Measurements from ENCODE around the gene ALOX5AP. TPM values are rescaled to one million over a fixed set of nuclear protein-coding genes. Genes with fewer than 3 reads are reported as not detected.

Gene ALOX5AP
- total RNA-seq, 1 experiment from 2014 or later: 1.1 TPM

GRCh38 chr13:30785191-30785850 lies 50.0 kb downstream of the ALOX5AP start:
- BruUV-seq (replicated peaks): no TSS peak
- Mint-ChIP-seq H3K36me3 (ENCODE audit: insufficient read depth, unreplicated experiment) (no peaks in the 10 kb centered on the region), H3K27me3 (ENCODE audit: insufficient read depth, unreplicated experiment) (no peaks in the 10 kb centered on the region), H3K27ac (ENCODE audit: unreplicated experiment) (no peak overlapping the region), H3K4me1 (ENCODE audit: low read depth, unreplicated experiment) (no peaks in the 10 kb centered on the region), H3K4me3 (ENCODE audit: unreplicated experiment) (no peak overlapping the region), H3K9me3 (ENCODE audit: unreplicated experiment) (peaks cover 8% of the 10 kb centered on the region)
- H3K4me3 ChIP-seq (ENCODE audit: low read depth, low read length): no peak overlapping the region
- H3K36me3 ChIP-seq (ENCODE audit: control insufficient read depth, insufficient read depth, low read length): no peaks in the 10 kb centered on the region
- DNase-seq: no peak
- 0 out of 2 replicates have a peak, but pooled peaks cover 6% of the 10 kb centered on the region for H3K4me1 ChIP-seq
- ChIA-PET CTCF (no interaction called here), POLR2A (no interaction called here)
- no peak for TF ChIP-seq CTCF (IDR thresholded peaks at IDR 0.05; ENCODE audit: insufficient read depth in 1 of 2, low read depth in 1 of 2, low read length in 1 of 2, severe bottlenecking in 1 of 2, unreplicated experiment in 1 of 2)
- intact Hi-C loops (cut with micrococcal nuclease; ENCODE audit: unreplicated experiment): no loop called here
- H3K9me3 ChIP-seq: no peaks in the 10 kb centered on the region; the same call in 1 of the 2 replicates
- no peaks in the 10 kb centered on the region for H3K27me3 ChIP-seq (replicated peaks; ENCODE audit: control insufficient read depth, insufficient read depth, low read length)

GRCh38 chr13:30786648-30787047 lies 51.3 kb downstream of the ALOX5AP start:
- Mint-ChIP-seq H3K27me3 (ENCODE audit: insufficient read depth, unreplicated experiment) (no peaks in the 10 kb centered on the region), H3K4me3 (ENCODE audit: unreplicated experiment) (no peak overlapping the region), H3K9me3 (ENCODE audit: unreplicated experiment) (peaks cover 8% of the 10 kb centered on the region), H3K27ac (ENCODE audit: unreplicated experiment) (no peak overlapping the region), H3K4me1 (ENCODE audit: low read depth, unreplicated experiment) (no peaks in the 10 kb centered on the region), H3K36me3 (ENCODE audit: insufficient read depth, unreplicated experiment) (no peaks in the 10 kb centered on the region)
- intact Hi-C loops (cut with micrococcal nuclease; ENCODE audit: unreplicated experiment): no loop called here
- POLR2A ChIA-PET: no interaction called here
- Histone ChIP-seq H3K27me3 (replicated peaks; ENCODE audit: control insufficient read depth, insufficient read depth, low read length) (no peaks in the 10 kb centered on the region), H3K36me3 (ENCODE audit: control insufficient read depth, insufficient read depth, low read length) (no peaks in the 10 kb centered on the region), H3K4me1 (no peaks in the 10 kb centered on the region), H3K4me3 (ENCODE audit: low read depth, low read length) (no peak overlapping the region), H3K9me3 (no peaks in the 10 kb centered on the region)
- TF ChIP-seq CTCF (IDR thresholded peaks at IDR 0.05; ENCODE audit: insufficient read depth in 1 of 2, low read depth in 1 of 2, low read length in 1 of 2, severe bottlenecking in 1 of 2, unreplicated experiment in 1 of 2): no peak
- CTCF ChIA-PET: no interaction called here
- BruUV-seq (replicated peaks): no TSS peak
- DNase-seq: no peak

GRCh38 chr13:30787738-30788525 lies 52.6 kb downstream of the ALOX5AP start:
- Mint-ChIP-seq H3K4me1 (ENCODE audit: low read depth, unreplicated experiment) (no peaks in the 10 kb centered on the region), H3K4me3 (ENCODE audit: unreplicated experiment) (no peak overlapping the region), H3K36me3 (ENCODE audit: insufficient read depth, unreplicated experiment) (no peaks in the 10 kb centered on the region), H3K27ac (ENCODE audit: unreplicated experiment) (no peak overlapping the region), H3K9me3 (ENCODE audit: unreplicated experiment) (no peaks in the 10 kb centered on the region), H3K27me3 (ENCODE audit: insufficient read depth, unreplicated experiment) (no peaks in the 10 kb centered on the region)
- CTCF ChIA-PET: no interaction called here
- DNase-seq: no peak
- intact Hi-C loops (cut with micrococcal nuclease; ENCODE audit: unreplicated experiment): no loop called here
- Histone ChIP-seq H3K36me3 (ENCODE audit: control insufficient read depth, insufficient read depth, low read length) (no peaks in the 10 kb centered on the region), H3K4me3 (ENCODE audit: low read depth, low read length) (no peak overlapping the region), H3K9me3 (no peaks in the 10 kb centered on the region), H3K27me3 (replicated peaks; ENCODE audit: control insufficient read depth, insufficient read depth, low read length) (no peaks in the 10 kb centered on the region), H3K4me1 (no peaks in the 10 kb centered on the region)
- BruUV-seq (replicated peaks): no TSS peak
- POLR2A ChIA-PET: no interaction called here
- TF ChIP-seq CTCF (IDR thresholded peaks at IDR 0.05; ENCODE audit: insufficient read depth in 1 of 2, low read depth in 1 of 2, low read length in 1 of 2, severe bottlenecking in 1 of 2, unreplicated experiment in 1 of 2): no peak
